H7 (cell line): ENCODE measurements around the gene APOBR. TPM values are rescaled to one million over a fixed set of nuclear protein-coding genes. Genes with fewer than 3 reads are reported as not detected.
"Not testable (repeated sequence)": the region's sequence is repeated elsewhere in the genome, so short reads cannot be mapped to it uniquely, and the experiment has no call there.

Experiments used
- DNase-seq: peaks from one replicate; pipeline ENCODE4 v3.0.0; 2012
- H3K27me3 ChIP-seq: 2 replicates; pipeline ENCODE4 v1.6.0; 2011; ENCODE audit warnings: mild to moderate bottlenecking, low read length; ENCODE audit not compliant: control insufficient read depth, insufficient read depth
- H3K36me3 ChIP-seq: replicated peaks from 2 replicates; pipeline ENCODE4 v1.5.1; 2011; ENCODE audit warnings: low read length; ENCODE audit not compliant: control insufficient read depth, insufficient read depth
- H3K4me3 ChIP-seq: 2 replicates; pipeline ENCODE4 v1.5.1; 2011; ENCODE audit warnings: low read depth, mild to moderate bottlenecking, control low read depth, low read length, moderate library complexity; ENCODE audit not compliant: insufficient read depth
- total RNA-seq: library from RNA; depleted of rRNA; stranded (reverse); fragments of >200 nt; shearing (Covaris generic); gene quantifications from 2 replicates; pipeline ENCODE4 v1.2.3, GENCODE V29; 2014

The APOBR gene
- total RNA-seq, 1 experiment from 2014 or later: not detected

DNA sequence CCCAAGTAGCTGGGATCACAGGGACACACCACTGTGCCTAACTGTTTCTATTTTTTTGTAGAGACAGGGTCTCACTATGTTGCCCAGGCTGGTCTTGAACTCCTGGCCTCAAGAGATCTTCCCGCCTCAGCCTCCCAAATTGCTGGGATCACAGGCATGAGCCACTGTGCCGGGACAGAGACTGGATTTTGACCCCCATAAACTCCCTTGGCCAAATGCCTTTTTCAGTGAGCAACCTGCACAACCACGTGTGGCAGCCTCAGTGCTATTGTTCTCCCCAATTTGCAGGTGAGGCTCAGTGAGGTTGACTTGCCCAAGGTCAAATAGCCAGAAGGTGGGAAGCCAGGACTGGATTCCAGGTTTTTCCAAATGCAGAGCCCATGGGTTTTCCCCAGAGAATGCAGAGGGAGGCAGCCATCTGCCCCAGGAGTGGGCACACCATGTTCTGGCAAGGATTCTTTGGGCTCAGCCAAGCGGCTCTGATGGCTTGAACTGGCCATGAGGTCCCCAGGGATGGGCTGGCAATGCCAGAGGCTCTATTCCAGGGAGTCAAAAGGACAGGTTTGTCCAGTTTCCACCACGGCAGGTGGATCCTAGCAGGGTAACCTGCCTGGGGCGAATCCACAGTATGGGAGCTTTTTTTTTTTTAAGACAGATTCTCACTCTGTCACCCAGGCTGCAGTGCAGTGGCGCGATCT, 10.4 kb downstream of the APOBR start:
- no peaks in the 10 kb centered on the region for H3K36me3 ChIP-seq
- no peaks in the 10 kb centered on the region; the same call in 1 of the 2 replicates for H3K27me3 ChIP-seq
- no peak for DNase-seq
- H3K4me3 ChIP-seq: no peak overlapping the region

- DNase-seq: no peak
- Histone ChIP-seq H3K27me3 (no peaks in the 10 kb centered on the region; the same call in 1 of the 2 replicates), H3K4me3 (no peak overlapping the region), H3K36me3 (no peaks in the 10 kb centered on the region)
Observed at GRCh38 chr16:28505489-28506137, 11.2 kb downstream of the APOBR start.

DNA sequence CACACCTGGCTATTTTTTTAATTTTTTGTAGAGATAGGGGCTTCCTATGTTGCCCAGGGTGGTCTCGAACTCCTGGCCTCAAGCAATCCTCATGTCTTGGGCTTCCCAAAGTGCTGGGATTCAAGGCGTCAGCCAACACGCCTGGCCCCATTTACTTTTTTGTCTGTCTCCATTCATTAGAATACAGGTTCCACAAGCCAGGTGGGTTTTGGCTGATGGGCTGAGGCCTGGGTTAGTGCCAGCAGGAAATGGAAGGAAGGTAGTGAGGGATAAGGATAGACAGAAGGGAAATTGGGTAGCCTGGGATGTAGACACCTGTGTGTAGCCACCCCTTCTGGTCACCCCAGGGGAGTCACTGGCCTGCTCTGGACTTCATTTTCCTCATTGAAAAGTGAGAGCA, 16.6 kb downstream of the APOBR start:
- no peak for DNase-seq
- Histone ChIP-seq H3K4me3 (no peak overlapping the region), H3K36me3 (no peaks in the 10 kb centered on the region), H3K27me3 (no peaks in the 10 kb centered on the region)

DNA sequence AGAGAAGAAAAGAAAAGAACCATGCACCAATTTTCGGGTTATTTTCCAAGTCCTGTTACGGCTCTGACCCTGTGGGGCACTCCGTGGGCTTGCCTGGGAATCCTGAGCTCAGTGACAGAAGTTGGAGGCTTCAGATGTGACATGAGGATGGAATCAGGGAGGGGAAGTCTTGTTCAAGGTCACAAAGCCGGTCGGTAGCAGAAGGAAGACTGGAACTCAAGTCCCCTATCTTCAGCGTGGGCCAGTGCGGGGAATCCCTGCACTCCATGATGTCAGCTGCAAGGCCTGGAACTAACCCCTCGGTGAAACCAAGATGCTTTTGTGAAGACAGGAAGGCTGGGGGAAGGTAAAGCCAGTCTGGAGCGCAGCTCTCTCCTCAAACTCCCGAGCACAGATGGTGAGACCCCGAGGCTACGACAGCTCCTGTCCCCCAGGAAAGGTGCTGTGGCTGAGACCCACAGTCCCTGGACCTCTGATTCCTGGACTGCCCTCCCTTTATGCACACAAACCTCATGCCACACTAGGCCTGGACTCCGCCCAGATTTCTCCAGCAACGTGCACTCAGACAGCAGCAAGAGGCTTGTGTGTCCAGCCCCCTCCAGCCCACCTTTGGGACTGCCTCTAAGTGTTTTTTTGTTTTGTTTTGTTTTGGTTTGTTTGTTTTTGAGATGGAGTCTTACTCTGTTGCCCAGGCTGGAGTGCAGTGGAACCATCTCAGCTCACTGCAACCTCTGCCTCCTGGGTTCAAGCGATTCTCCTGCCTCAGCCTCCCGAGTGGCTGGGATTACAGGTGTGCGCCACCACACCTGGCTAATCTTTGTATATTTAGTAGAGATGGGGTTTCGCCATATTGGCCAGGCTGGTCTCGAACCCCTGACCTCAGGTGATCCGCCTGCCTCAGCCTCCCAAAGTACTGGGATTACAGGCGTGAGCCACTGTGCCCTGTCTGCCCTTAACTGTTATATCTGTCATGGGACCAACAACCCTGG, 17.7 kb downstream of the APOBR start:
- Histone ChIP-seq H3K36me3 (no peaks in the 10 kb centered on the region), H3K27me3 (no peaks in the 10 kb centered on the region), H3K4me3 (no peak overlapping the region)
- no peak for DNase-seq

- no peak for DNase-seq
- no peaks in the 10 kb centered on the region for H3K36me3 ChIP-seq
- no peaks in the 10 kb centered on the region for H3K27me3 ChIP-seq
- no peak overlapping the region for H3K4me3 ChIP-seq
Observed at GRCh38 chr16:28513484-28514181, 19.2 kb downstream of the APOBR start.

DNA sequence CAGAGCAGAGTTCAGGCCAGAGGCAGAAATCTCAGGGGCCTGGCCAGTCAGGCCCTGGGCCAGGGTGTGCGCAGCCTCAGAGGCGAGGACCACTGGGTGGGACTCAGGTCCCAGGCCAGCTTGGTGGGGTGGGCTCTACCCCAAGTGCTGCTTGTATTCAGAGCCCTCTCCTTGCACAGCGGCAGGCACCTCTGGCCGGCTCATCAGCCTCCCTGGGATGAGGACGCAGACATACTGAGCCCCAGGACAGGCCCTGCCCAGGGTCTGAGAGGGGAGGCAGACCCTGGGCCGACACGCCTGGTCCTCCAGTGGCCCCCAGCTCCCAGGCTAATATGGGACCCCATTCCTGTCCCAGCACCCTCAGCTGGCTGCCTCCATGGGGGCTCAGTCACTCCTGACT, 19.8 kb downstream of the APOBR start:
- DNase-seq: no peak
- H3K36me3 ChIP-seq: no peaks in the 10 kb centered on the region

GRCh38 chr16:28520672-28521071, 26.2 kb downstream of the APOBR start:
- DNase-seq: no peak
- Histone ChIP-seq H3K27me3 (no peaks in the 10 kb centered on the region), H3K4me3 (no peak overlapping the region), H3K36me3 (no peaks in the 10 kb centered on the region)

More for the DNA sequence above, 19.8 kb downstream of the APOBR start:
- H3K27me3 ChIP-seq: no peaks in the 10 kb centered on the region
- H3K4me3 ChIP-seq: no peak overlapping the region

- no peak overlapping the region for H3K4me3 ChIP-seq
- no peak for DNase-seq
- no peaks in the 10 kb centered on the region for H3K36me3 ChIP-seq
- H3K27me3 ChIP-seq: no peaks in the 10 kb centered on the region
Observed at GRCh38 chr16:28521436-28521835, 27.0 kb downstream of the APOBR start.

GRCh38 chr16:28522792-28523191, 28.3 kb downstream of the APOBR start:
- DNase-seq: no peak
- H3K27me3 ChIP-seq: no peaks in the 10 kb centered on the region
- H3K36me3 ChIP-seq: no peaks in the 10 kb centered on the region
- H3K4me3 ChIP-seq: no peak overlapping the region

DNA sequence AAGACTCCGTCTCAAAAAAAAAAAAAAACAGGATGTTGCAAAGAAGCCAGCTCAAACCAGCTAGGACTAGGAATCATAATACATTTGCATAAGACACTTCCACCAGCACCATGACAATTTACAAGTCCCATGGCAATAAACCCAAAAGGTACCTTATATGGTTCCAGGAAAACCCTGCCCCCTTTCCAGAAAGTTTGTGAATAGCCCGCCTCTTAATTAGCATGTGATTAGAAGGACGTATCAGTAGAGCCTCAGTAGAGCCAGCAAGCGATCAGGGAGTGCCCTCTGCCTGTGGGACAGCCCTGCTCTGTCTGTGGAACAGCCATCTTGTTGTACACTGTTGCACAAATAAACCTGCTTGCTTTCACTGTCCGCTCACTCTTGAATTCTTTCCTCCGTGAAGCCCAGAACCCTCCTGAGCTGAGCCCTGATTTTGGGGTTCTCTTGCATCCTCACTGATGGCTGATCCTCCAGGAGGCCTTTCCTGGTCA, 30.3 kb downstream of the APOBR start:
- Histone ChIP-seq H3K27me3 (no peaks in the 10 kb centered on the region), H3K4me3 (no peak overlapping the region), H3K36me3 (no peaks in the 10 kb centered on the region)
- no peak for DNase-seq

GRCh38 chr16:28526201-28527099, 32.0 kb downstream of the APOBR start:
- Histone ChIP-seq H3K27me3 (no peaks in the 10 kb centered on the region), H3K4me3 (no peak overlapping the region), H3K36me3 (no peaks in the 10 kb centered on the region)
- DNase-seq: no peak

DNA sequence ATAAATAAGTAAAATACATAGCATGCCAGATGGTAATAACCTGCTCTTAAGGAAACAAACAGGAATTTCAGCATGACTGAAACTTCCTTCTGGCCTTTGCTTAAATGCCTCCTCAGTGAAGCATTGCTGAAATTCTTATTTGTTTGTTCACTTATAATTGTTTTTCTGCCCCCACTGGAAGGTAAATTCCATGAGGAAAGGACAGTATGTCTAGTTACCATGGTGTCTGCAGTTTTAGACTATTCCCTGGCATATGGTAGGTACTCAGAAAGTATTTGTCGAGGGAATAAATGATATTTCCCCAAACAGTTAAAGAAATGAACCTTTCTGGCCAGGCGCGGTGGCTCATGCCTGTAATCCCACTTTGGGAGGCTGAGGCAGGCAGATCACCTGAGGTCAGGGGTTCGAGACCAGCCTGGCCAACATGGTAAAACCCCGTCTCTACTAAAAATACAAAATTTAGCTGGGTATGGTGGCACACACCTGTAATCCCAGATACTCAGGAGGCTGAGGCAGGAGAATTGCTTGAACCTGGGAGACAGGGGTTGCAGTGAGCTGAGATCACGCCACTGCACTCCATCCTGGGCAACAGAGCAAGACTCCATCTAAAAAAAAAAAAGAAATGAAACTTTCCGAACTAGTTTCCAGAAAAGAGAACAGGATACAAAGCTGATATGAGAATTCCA, 32.8 kb downstream of the APOBR start:
- H3K4me3 ChIP-seq, H3K27me3 ChIP-seq, DNase-seq, H3K36me3 ChIP-seq: not testable (repeated sequence)

- H3K27me3 ChIP-seq: no peaks in the 10 kb centered on the region
- H3K4me3 ChIP-seq: no peak overlapping the region
- H3K36me3 ChIP-seq: no peaks in the 10 kb centered on the region
- DNase-seq: no peak
Observed at GRCh38 chr16:28527985-28528384, 33.5 kb downstream of the APOBR start.
